OCI-LY1 (cell line): ENCODE results near the gene MB.

ENCODE experiments used
- CTCF ChIP-seq: fragments of 200-600 bp; sonication (generic), shearing (Covaris generic); IDR thresholded peaks from 2 replicates; pipeline ENCODE4 v1.5.1; 2017; ENCODE audit warnings: mild to moderate bottlenecking, antibody characterized with exemption, low read length, moderate library complexity, mixed read lengths
- EZH2 ChIP-seq: fragments of 200-600 bp; sonication (generic), shearing (Covaris generic); IDR thresholded peaks from 2 replicates; pipeline ENCODE4 v1.8.0; 2017; ENCODE audit warnings: borderline replicate concordance, mixed run types, mild to moderate bottlenecking, antibody characterized with exemption, low read length, moderate library complexity, mixed read lengths

- TF ChIP-seq CTCF: no peak
- TF ChIP-seq EZH2: no peak
These were observed at the start of gene MB for GRCh38 chr22:35617137-35617755.
